ENCODE results near the gene SLC30A10.

- TF ChIP-seq CTCF (conservative IDR thresholded peaks at IDR 0.05; ENCODE audit: low read depth, low read length) (no peak), EZH2 (IDR thresholded peaks at IDR 0.05; ENCODE audit: borderline replicate concordance, low read depth, low read length, poor library complexity, severe bottlenecking) (no peak)
Observed at GRCh38 chr1:219928791-219929118, 398 bp upstream of the SLC30A10 start.
